HCT116 (cell line): ENCODE results near the gene APBA1. TPM values are rescaled to one million over a fixed set of nuclear protein-coding genes. Genes with fewer than 3 reads are reported as not detected.

ENCODE experiments used
- ATAC-seq: fragments of 200-7000 bp; cut with Tn5 transposase; 2 replicates; pipeline ENCODE4 v1.9.1; 2020; ENCODE audit warnings: mild to moderate bottlenecking, moderate library complexity
- Bru-seq: library from RNA; stranded (reverse); fragments of 400-500 nt; gene quantifications from one replicate; lab custom pipeline; 2021; lab: Mats Ljungman, UMichigan
- BruChase-seq, 2 experiments: library from RNA; stranded (reverse); fragments of 400-500 nt; gene quantifications; one replicate each; lab custom pipeline; 2021; lab: Mats Ljungman, UMichigan
- BruUV-seq: library from RNA; stranded (reverse); fragments of 400-500 nt; replicated peaks from 2 replicates; lab custom pipeline; 2021; lab: Mats Ljungman, UMichigan
- CTCF ChIA-PET: fragments of 300-600 bp; sonication (Branson Sonifier 250); formaldehyde crosslinking; loops from one replicate; lab custom pipeline; 2021; ENCODE audit warnings: antibody characterized with exemption; lab: Charles Lee
- POLR2A ChIA-PET: fragments of 300-600, 350-600 bp; sonication (Branson Sonifier 250); formaldehyde crosslinking; loops from one replicate; lab custom pipeline; 2021; ENCODE audit warnings: antibody characterized with exemption; lab: Charles Lee
- RAD21 ChIA-PET, 2 experiments: fragments of 300-600 bp; sonication (Branson Sonifier 250); formaldehyde crosslinking; loops; one replicate each; lab custom pipeline; 2023; ENCODE audit warnings: low total read pairs in 2 of 2; ENCODE audit not compliant: uncharacterized antibody in 2 of 2, unreplicated experiment in 2 of 2, low non-redundant PET in 1 of 2; lab: Charles Lee
- DNase-seq: peaks from one replicate; pipeline ENCODE4 v3.0.0-alpha.2; 2010; ENCODE audit warnings: low read depth, low spot score
- H2AFZ ChIP-seq: fragments of 200-600 bp; shearing (Covaris generic), sonication (generic); 2 replicates; pipeline ENCODE4 v1.6.1; 2017; ENCODE audit warnings: low read depth, mixed run types, mixed read lengths, antibody characterized with exemption, low read length; ENCODE audit not compliant: poor library complexity, severe bottlenecking
- H3K27ac ChIP-seq: 2 replicates; pipeline ENCODE4 v1.5.1; 2012; ENCODE audit warnings: low read depth, low read length
- H3K27me3 ChIP-seq: fragments of 200-600 bp; sonication (generic); 2 replicates; pipeline ENCODE4 v1.6.1; 2016; ENCODE audit warnings: mixed run types, low read length, mixed read lengths; ENCODE audit not compliant: insufficient read depth
- H3K36me3 ChIP-seq, 2 experiments: fragments of 200-500 bp in 1 of 2; fragments of 200-600 bp in 1 of 2; sonication (Bioruptor generic) in 1 of 2; sonication (generic) in 1 of 2; 2 replicates each; pipeline versions ENCODE4 v1.5.1 to v1.6.1; 2014 to 2016; ENCODE audit warnings: low read length in 2 of 2, inconsistent platforms in 1 of 2, mixed read lengths in 1 of 2, mixed run types in 1 of 2; ENCODE audit not compliant: insufficient read depth in 2 of 2, control insufficient read depth in 1 of 2
- H3K4me1 ChIP-seq, 2 experiments: fragments of 200-600 bp in 1 of 2; sonication (generic) in 1 of 2; 2 replicates each; pipeline versions ENCODE4 v1.5.1 to v1.6.1; 2012 to 2017; ENCODE audit warnings: low read length in 2 of 2, inconsistent platforms in 1 of 2, mild to moderate bottlenecking in 1 of 2, mixed read lengths in 1 of 2, mixed run types in 1 of 2, moderate library complexity in 1 of 2; ENCODE audit not compliant: insufficient read depth in 2 of 2, control insufficient read depth in 1 of 2
- H3K4me2 ChIP-seq: fragments of 200-600 bp; sonication (generic); 2 replicates; pipeline ENCODE4 v1.6.1; 2017; ENCODE audit warnings: mixed run types, low read length, mixed read lengths
- H3K4me3 ChIP-seq, 2 experiments: fragments of 200-600 bp in 1 of 2; sonication (generic) in 1 of 2; replicated peaks in 1 of 2; 2 replicates each; pipeline ENCODE4 v1.5.1; 2011 to 2016; ENCODE audit warnings: low read length in 2 of 2, control low read depth in 1 of 2, low read depth in 1 of 2, mild to moderate bottlenecking in 1 of 2, mixed read lengths in 1 of 2, mixed run types in 1 of 2
- H3K79me2 ChIP-seq: fragments of 200-600 bp; sonication (generic); 2 replicates; pipeline ENCODE4 v1.6.1; 2017; ENCODE audit warnings: mild to moderate bottlenecking, mixed run types, low read length, moderate library complexity, mixed read lengths; ENCODE audit not compliant: insufficient read depth
- H3K9ac ChIP-seq: fragments of 200-600 bp; sonication (generic); 2 replicates; pipeline ENCODE4 v1.6.1; 2016; ENCODE audit warnings: low read length, mixed read lengths
- H3K9me2 ChIP-seq: fragments of 200-600 bp; sonication (generic), shearing (Covaris generic); 2 replicates; pipeline ENCODE4 v1.6.1; 2017; ENCODE audit warnings: mixed run types, mild to moderate bottlenecking, moderate library complexity; ENCODE audit not compliant: insufficient read depth
- H3K9me3 ChIP-seq, 2 experiments: fragments of 200-500 bp in 1 of 2; fragments of 200-600 bp in 1 of 2; sonication (Bioruptor generic) in 1 of 2; sonication (generic) in 1 of 2; 2 replicates each; pipeline ENCODE4 v1.6.1; 2014 to 2017; ENCODE audit warnings: low read length in 2 of 2, mixed read lengths in 2 of 2, inconsistent platforms in 1 of 2, low read depth in 1 of 2, mild to moderate bottlenecking in 1 of 2, mixed run types in 1 of 2, moderate library complexity in 1 of 2; ENCODE audit not compliant: control insufficient read depth in 1 of 2, insufficient read depth in 1 of 2
- H4K20me1 ChIP-seq: fragments of 200-600 bp; sonication (generic), shearing (Covaris generic); 2 replicates; pipeline ENCODE4 v1.6.1; 2017; ENCODE audit warnings: mixed run types, mild to moderate bottlenecking, moderate library complexity; ENCODE audit not compliant: insufficient read depth
- ATF3 ChIP-seq: IDR thresholded peaks from 2 replicates; pipeline ENCODE4 v1.6.1; 2012
- ELF1 ChIP-seq: IDR thresholded peaks from 2 replicates; pipeline ENCODE4 v1.6.1; 2012; ENCODE audit warnings: low read depth, borderline replicate concordance
- EZH2phosphoT487 ChIP-seq: fragments of 200-600 bp; IDR thresholded peaks from 2 replicates; pipeline ENCODE4 v1.6.1; 2018; ENCODE audit warnings: antibody characterized with exemption, borderline replicate concordance
- MAX ChIP-seq: IDR thresholded peaks from 2 replicates; pipeline ENCODE4 v1.6.1; 2012
- POLR2AphosphoS5 ChIP-seq: IDR thresholded peaks from 2 replicates; pipeline ENCODE4 v1.6.1; 2011; ENCODE audit warnings: mild to moderate bottlenecking, low read depth, low read length, moderate library complexity
- REST ChIP-seq: IDR thresholded peaks from 2 replicates; pipeline ENCODE4 v1.6.1; 2012; ENCODE audit warnings: low read depth
- SIN3A ChIP-seq: IDR thresholded peaks from 2 replicates; pipeline ENCODE4 v1.6.1; 2012; ENCODE audit warnings: low read depth
- ZFX ChIP-seq: fragments of 450-650 bp; IDR thresholded peaks from 2 replicates; pipeline ENCODE4 v1.6.1; 2017
- ZNF274 ChIP-seq: fragments of 200-500 bp; sonication (Bioruptor generic); IDR thresholded peaks from 2 replicates; pipeline ENCODE4 v1.6.1; 2014; ENCODE audit warnings: mild to moderate bottlenecking, low read depth, low read length, inconsistent platforms
- intact Hi-C: fragments of 100-400 bp; cut with micrococcal nuclease; formaldehyde crosslinking; loops from 2 replicates; pipeline ENCODE4 v1.10.0; 2022
- long read RNA-seq: library from polyadenylated mRNA; unstranded; transcript quantifications from one replicate; pipeline ENCODE4 v2.0.0, GENCODE V29; 2021; ENCODE audit not compliant: unreplicated experiment
- polyA plus RNA-seq: library from polyadenylated mRNA; unstranded; fragments of >200 nt; gene quantifications from 2 replicates; pipeline ENCODE4 v1.2.1, GENCODE V29; 2012; ENCODE audit warnings: missing spikeins
- total RNA-seq: library from RNA; stranded (reverse); gene quantifications from one replicate; pipeline ENCODE4 v1.2.1, GENCODE V29; 2021; ENCODE audit not compliant: unreplicated experiment

Gene APBA1
- total RNA-seq (0.20 TPM), Bru-seq, nascent RNA (percentile 20 among the genes with signal in this experiment), BruChase-seq, experiment 1, labeled RNA remaining after a 6-hour chase (percentile 15 among the genes with signal in this experiment), BruChase-seq, experiment 2, labeled RNA remaining after a 2-hour chase (percentile 21 among the genes with signal in this experiment)
- polyA plus RNA-seq = 0.09 and 0.12 TPM in 2 replicates
- long read RNA-seq = 0 reads

- peak within 1 kb of the TSS; percentile 47 to 55 for H3K4me3 ChIP-seq
- TF ChIP-seq ZNF274 (no peak), POLR2AphosphoS5 (no peak), ZFX (no peak), SIN3A (no peak), ELF1 (no peak), ATF3 (no peak), REST (no peak), EZH2phosphoT487 (no peak), MAX (no peak)
- peak; percentile 56 for ATAC-seq
- POLR2A ChIA-PET = no interaction called here
- H3K27me3 ChIP-seq = peaks cover 10% of the 10 kb centered on the region; the same call in 1 of the 2 replicates
- H3K27ac ChIP-seq = peak within 1 kb of the TSS; percentile 1; the same call in 1 of the 2 replicates
- H4K20me1 ChIP-seq = no peaks in the 10 kb centered on the region
- RAD21 ChIA-PET = interaction anchor here in 1 of 2 experiments (1.9 kb wide), 1 partner anchor 248 kb away, joined by 5 read pairs; no protein-coding TSS in a partner anchor
- CTCF ChIA-PET = interaction anchor here (0.9 to 3.0 kb wide), 15 partner anchors 10 to 439 kb away, joined by 3 to 12 read pairs (median 5); no protein-coding TSS in a partner anchor
- no TSS peak for BruUV-seq
- no peaks in the 10 kb centered on the region for H3K9me2 ChIP-seq
- H3K4me2 ChIP-seq = peak within 1 kb of the TSS; percentile 90
- no peaks in the 10 kb centered on the region for H3K9me3 ChIP-seq
- peak within 1 kb of the TSS; percentile 95 for H2AFZ ChIP-seq
- H3K36me3 ChIP-seq = no peaks in the 10 kb centered on the region
- intact Hi-C loops = loop anchor here (1.0 to 5.0 kb wide), 5 partner anchors 85 to 260 kb away; no protein-coding TSS in a partner anchor
- H3K9ac ChIP-seq = peak within 1 kb of the TSS; percentile 37
- DNase-seq = no peak
- H3K79me2 ChIP-seq = no peaks in the 10 kb centered on the region
- peaks cover 3 to 14% of the 10 kb centered on the region in 2 experiments; a peak in 3 of 4 replicates for H3K4me1 ChIP-seq
Observed at GRCh38 chr9:69671879-69672595, at the start of gene APBA1. Gene APBA1 (minus strand): TSS chr9:69672371.
